HG03432 (cell line): Measurements from ENCODE around the gene SLC15A3.

Experiments used
- ATAC-seq: cut with Tn5 transposase; IDR thresholded peaks from one replicate; pipeline ENCODE4 v1.9.1; 2021; ENCODE audit warnings: mild to moderate bottlenecking, moderate library complexity; ENCODE audit not compliant: unreplicated experiment

SLC15A3 gene

DNA sequence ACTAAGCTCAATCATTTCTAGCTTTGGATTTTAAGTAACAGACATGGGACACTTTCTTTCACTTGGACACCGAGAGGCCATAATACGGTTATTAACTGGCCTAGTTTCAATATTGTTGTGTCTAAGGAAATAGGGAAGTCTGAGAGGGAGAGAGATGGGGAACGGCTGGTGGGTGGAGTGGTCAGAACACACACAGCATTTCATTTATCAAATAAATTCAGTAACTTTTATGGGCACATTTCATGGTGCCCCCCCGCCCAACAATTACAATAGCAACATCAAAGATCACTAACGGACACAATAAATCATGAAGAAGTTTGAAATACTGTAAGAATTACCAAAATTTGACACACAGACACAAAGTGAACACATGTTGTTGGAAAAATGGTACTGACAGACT, 56.3 kb downstream of the SLC15A3 start:
- ATAC-seq = no peak

DNA sequence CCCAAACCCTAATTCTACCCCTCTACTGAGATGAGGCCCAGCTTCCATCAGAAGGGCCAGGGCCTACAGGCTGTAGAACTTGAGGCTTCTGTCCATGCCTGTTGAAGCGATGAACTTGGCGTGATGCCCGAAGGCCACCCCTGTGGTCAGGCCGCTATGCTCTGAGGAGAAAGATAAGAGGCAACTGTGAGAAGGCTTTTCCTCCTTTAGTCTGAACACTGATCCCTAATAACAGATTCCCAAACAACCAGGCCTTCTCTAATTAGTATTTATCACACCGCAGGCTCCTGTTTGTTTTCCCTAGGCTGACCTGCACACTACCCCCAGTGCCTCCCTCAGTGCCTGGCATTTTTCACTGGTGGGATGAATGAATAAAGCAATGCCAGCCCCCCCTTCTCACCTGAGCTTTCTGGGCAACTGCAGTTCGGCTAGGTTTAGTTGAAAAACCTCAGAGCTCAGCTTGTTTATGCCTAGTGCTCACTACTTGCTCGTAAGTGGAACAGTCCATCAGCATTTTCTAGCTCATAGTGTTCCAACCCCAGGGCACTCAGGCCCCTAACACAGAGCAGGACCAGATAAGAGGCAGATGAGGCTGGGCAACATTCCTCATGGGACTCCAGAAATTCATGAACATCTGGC, 60.8 kb downstream of the SLC15A3 start:
- no peak for ATAC-seq

GRCh38 chr11:60890696-60891095, 61.3 kb downstream of the SLC15A3 start:
- no peak for ATAC-seq

- no peak for ATAC-seq
Measured at GRCh38 chr11:60889869-60890311, 62.1 kb downstream of the SLC15A3 start.

GRCh38 chr11:60887556-60887955, 64.4 kb downstream of the SLC15A3 start:
- ATAC-seq = no peak
